NT2/D1 (cell line): ENCODE results near the gene ANKRD13D.
A peak's percentile ranks its signal among the peaks of the same experiment; 100 is the strongest.

ENCODE experiments used
- DNase-seq: peaks from one replicate; pipeline ENCODE4 v3.0.0-alpha.2; 2011; ENCODE audit warnings: low read depth, low spot score
- H3K27me3 ChIP-seq: 2 replicates; pipeline ENCODE4 v1.6.0; 2011; ENCODE audit warnings: mild to moderate bottlenecking; ENCODE audit not compliant: insufficient read length, insufficient read depth
- H3K36me3 ChIP-seq: 2 replicates; pipeline ENCODE4 v1.6.1; 2011; ENCODE audit warnings: mild to moderate bottlenecking, low read length, mixed read lengths; ENCODE audit not compliant: insufficient read depth, insufficient read length
- H3K4me1 ChIP-seq: 2 replicates; pipeline ENCODE4 v1.5.1; 2011; ENCODE audit not compliant: insufficient read depth, insufficient read length
- H3K4me3 ChIP-seq: 2 replicates; pipeline ENCODE4 v1.5.1; 2011; ENCODE audit warnings: low read depth; ENCODE audit not compliant: insufficient read length
- H3K9ac ChIP-seq: 2 replicates; pipeline ENCODE4 v1.6.0; 2011; ENCODE audit warnings: low read depth; ENCODE audit not compliant: insufficient read length
- H3K9me3 ChIP-seq: 2 replicates; pipeline ENCODE4 v1.5.1; 2011; ENCODE audit warnings: mild to moderate bottlenecking, low read length; ENCODE audit not compliant: insufficient read depth
- SUZ12 ChIP-seq: IDR thresholded peaks from 2 replicates; pipeline ENCODE4 v1.6.1; 2011; ENCODE audit not compliant: insufficient read length, insufficient read depth; ENCODE audit errors: extremely low read depth
- YY1 ChIP-seq: IDR thresholded peaks from 2 replicates; pipeline ENCODE4 v1.6.1; 2011; ENCODE audit not compliant: insufficient read length, insufficient read depth
- ZNF274 ChIP-seq: IDR thresholded peaks from 2 replicates; pipeline ENCODE4 v1.6.1; 2011; ENCODE audit warnings: mild to moderate bottlenecking, low read depth, low read length

The ANKRD13D gene

DNA sequence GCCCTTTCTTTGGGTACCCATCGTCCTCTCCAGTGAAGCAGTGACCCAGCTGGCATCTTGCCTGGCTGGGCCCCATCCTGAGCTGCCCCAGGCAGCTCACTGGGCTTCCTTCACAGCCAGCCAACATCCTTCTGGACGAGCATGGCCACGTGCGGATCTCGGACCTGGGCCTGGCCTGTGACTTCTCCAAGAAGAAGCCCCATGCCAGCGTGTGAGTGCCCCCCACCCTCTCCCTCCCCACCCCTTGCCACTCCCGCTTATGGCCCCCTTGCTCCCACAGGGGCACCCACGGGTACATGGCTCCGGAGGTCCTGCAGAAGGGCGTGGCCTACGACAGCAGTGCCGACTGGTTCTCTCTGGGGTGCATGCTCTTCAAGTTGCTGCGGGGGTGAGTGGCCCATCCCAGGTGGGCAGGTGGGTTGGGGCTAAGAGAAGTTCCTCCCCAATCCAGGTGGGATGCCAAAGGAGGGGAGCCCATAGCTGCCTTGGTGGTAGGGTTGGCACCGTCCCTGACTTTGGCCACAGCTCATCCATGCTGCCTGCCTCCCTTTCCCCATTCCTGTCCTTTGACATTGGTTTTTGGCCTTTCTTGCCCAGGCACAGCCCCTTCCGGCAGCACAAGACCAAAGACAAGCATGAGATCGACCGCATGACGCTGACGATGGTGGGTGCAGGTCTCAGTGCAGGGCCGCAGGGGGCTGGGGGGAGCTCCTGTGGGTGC is 6.8 kb upstream of the ANKRD13D start:
- TF ChIP-seq YY1 (no peak), SUZ12 (no peak), ZNF274 (no peak)
- Histone ChIP-seq H3K4me1 (peaks cover 12% of the 10 kb centered on the region), H3K27me3 (no peaks in the 10 kb centered on the region), H3K4me3 (no peak overlapping the region), H3K9me3 (no peaks in the 10 kb centered on the region), H3K36me3 (peaks cover 97% of the 10 kb centered on the region), H3K9ac (no peak overlapping the region)
- no peak for DNase-seq

DNA sequence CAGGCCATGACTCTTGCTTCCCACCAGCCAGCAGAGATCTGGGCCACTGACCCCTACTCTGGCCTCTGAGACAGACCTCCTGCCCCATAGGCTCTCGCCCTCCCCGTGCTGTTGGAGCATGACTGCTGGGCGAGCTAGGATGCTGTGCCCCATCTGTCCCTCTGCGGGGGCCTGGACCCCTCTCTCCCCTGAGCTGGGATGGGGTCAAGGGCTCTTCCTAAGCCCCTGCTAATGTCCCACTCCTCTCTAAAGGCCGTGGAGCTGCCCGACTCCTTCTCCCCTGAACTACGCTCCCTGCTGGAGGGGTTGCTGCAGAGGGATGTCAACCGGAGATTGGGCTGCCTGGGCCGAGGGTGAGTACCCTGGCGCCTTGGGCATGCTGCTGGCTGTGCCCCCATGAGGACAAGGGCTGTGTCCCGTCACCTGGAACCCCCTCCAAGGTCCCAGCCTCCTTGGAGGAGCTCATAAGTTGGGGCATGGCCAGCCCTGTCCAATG is 6.2 kb upstream of the ANKRD13D start:
- H3K4me3 ChIP-seq, result no peak overlapping the region
- H3K36me3 ChIP-seq, result peaks cover 93% of the 10 kb centered on the region
- no peaks in the 10 kb centered on the region for H3K27me3 ChIP-seq
- H3K9me3 ChIP-seq, result no peaks in the 10 kb centered on the region
- peaks cover 12% of the 10 kb centered on the region for H3K4me1 ChIP-seq
- TF ChIP-seq ZNF274 (no peak), SUZ12 (no peak), YY1 (no peak)
- H3K9ac ChIP-seq, result no peak overlapping the region
- DNase-seq, result no peak

DNA sequence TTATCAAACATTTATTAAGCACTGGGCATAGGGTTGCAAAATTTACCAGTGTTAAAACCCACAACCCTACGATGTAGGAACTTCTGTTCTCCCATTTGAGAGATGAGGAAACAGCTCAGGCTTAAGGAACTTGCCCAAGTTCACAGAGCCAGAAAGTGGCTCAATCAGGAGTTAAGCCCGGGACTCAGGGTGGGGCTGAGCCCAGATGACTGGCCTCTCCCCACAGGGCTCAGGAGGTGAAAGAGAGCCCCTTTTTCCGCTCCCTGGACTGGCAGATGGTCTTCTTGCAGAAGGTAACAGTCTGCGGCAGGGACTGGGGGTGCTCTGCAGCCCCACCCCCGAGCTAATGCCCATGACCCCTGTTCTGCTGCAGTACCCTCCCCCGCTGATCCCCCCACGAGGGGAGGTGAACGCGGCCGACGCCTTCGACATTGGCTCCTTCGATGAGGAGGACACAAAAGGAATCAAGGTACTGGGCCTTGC is 5.6 kb upstream of the ANKRD13D start:
- Histone ChIP-seq H3K4me1 (peaks cover 16% of the 10 kb centered on the region), H3K27me3 (no peaks in the 10 kb centered on the region), H3K9me3 (no peaks in the 10 kb centered on the region), H3K36me3 (peaks cover 89% of the 10 kb centered on the region), H3K4me3 (no peak overlapping the region), H3K9ac (no peak overlapping the region)
- no peak for TF ChIP-seq ZNF274
- no peak for TF ChIP-seq YY1
- no peak for TF ChIP-seq SUZ12
- no peak for DNase-seq

DNA sequence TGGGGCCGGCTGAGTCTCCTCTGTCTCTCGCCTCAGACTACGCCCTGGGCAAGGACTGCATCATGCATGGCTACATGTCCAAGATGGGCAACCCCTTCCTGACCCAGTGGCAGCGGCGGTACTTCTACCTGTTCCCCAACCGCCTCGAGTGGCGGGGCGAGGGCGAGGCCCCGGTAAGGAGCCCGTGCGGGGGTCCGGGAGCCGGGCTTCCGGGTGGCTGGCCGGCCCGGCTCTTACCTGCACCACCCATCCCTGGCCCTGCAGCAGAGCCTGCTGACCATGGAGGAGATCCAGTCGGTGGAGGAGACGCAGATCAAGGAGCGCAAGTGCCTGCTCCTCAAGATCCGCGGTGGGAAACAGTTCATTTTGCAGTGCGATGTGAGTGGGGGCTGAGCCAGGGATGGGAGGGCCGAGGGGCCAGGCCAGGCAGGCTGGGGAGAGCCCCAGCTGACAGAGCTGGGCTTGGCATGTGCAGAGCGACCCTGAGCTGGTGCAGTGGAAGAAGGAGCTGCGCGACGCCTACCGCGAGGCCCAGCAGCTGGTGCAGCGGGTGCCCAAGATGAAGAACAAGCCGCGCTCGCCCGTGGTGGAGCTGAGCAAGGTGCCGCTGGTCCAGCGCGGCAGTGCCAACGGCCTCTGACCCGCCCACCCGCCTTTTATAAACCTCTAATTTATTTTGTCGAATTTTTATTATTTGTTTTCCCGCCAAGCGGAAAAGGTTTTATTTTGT is 4.1 kb upstream of the ANKRD13D start:
- no peaks in the 10 kb centered on the region for H3K9me3 ChIP-seq
- H3K9ac ChIP-seq, result no peak overlapping the region
- H3K4me3 ChIP-seq, result no peak overlapping the region
- H3K4me1 ChIP-seq, result peaks cover 19% of the 10 kb centered on the region
- no peak for DNase-seq
- no peaks in the 10 kb centered on the region for H3K27me3 ChIP-seq
- TF ChIP-seq SUZ12 (no peak), YY1 (no peak), ZNF274 (no peak)
- peaks cover 75% of the 10 kb centered on the region for H3K36me3 ChIP-seq

DNA sequence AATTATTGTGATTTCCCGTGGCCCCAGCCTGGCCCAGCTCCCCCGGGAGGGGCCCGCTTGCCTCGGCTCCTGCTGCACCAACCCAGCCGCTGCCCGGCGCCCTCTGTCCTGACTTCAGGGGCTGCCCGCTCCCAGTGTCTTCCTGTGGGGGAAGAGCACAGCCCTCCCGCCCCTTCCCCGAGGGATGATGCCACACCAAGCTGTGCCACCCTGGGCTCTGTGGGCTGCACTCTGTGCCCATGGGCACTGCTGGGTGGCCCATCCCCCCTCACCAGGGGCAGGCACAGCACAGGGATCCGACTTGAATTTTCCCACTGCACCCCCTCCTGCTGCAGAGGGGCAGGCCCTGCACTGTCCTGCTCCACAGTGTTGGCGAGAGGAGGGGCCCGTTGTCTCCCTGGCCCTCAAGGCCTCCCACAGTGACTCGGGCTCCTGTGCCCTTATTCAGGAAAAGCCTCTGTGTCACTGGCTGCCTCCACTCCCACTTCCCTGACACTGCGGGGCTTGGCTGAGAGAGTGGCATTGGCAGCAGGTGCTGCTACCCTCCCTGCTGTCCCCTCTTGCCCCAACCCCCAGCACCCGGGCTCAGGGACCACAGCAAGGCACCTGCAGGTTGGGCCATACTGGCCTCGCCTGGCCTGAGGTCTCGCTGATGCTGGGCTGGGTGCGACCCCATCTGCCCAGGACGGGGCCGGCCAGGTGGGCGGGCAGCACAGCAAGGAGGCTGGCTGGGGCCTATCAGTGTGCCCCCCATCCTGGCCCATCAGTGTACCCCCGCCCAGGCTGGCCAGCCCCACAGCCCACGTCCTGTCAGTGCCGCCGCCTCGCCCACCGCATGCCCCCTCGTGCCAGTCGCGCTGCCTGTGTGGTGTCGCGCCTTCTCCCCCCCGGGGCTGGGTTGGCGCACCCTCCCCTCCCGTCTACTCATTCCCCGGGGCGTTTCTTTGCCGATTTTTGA is 3.3 kb upstream of the ANKRD13D start:
- Histone ChIP-seq H3K9ac (peak overlapping the region; percentile 46), H3K36me3 (peaks cover 75% of the 10 kb centered on the region), H3K4me1 (peaks cover 27% of the 10 kb centered on the region), H3K27me3 (no peaks in the 10 kb centered on the region), H3K4me3 (no peak overlapping the region), H3K9me3 (no peaks in the 10 kb centered on the region)
- no peak for TF ChIP-seq YY1
- TF ChIP-seq SUZ12, result no peak
- no peak for TF ChIP-seq ZNF274
- no peak for DNase-seq

DNA sequence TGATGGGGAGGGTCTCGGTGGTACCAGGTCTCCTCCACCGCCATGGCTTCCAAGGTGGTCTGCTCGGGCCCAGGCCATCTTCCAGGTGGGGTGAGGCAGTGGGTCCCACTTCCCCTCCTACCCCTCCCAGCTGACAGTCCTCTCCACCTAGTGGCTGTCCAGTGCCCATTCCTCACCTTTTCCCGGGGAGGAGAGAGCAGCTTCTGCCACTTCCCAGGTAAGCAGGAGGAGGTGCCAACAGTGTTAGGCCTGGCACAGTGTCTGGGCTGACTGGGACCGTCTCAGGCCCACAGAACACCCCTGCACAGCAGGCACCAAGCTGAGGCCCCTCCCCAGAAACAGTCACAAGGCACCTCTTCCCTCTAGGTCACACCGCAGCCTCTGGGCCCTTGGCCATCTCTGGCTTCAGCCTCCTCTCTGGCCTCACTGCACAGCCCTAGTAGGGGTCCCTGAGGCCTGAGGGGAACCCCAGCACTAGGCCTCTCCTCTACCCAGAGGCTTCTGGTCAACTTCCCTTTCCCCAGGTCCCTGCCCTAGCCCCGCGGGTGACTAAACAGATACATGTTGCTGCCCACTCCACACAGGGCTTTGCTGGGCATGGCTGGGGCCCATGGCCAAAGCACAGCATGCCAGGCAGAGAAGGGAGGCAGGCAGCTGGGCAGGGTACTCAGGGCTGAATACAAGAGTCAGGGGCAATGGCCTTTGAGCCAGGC is 2.3 kb upstream of the ANKRD13D start:
- H3K4me1 ChIP-seq, result peaks cover 29% of the 10 kb centered on the region
- peaks cover 75% of the 10 kb centered on the region for H3K36me3 ChIP-seq
- no peaks in the 10 kb centered on the region for H3K9me3 ChIP-seq
- peak overlapping the region; percentile 100 for H3K9ac ChIP-seq
- no peak for DNase-seq
- TF ChIP-seq ZNF274 (no peak), YY1 (no peak), SUZ12 (no peak)
- no peaks in the 10 kb centered on the region for H3K27me3 ChIP-seq
- H3K4me3 ChIP-seq, result no peak overlapping the region
